Ascending aorta (tissue), 2 donors: ENCODE results near the gene CKLF. TPM values are rescaled to one million over a fixed set of nuclear protein-coding genes. Genes with fewer than 3 reads are reported as not detected.

ENCODE experiments used
- DNase-seq, 2 donors: peaks; one replicate each; pipeline ENCODE4 v3.0.0-alpha.2; 2019; ENCODE audit warnings: low spot score in 2 of 2
- H3K27ac ChIP-seq, 2 donors: fragments of 200-600 bp; sonication (generic); one replicate each; pipeline ENCODE4 v1.5.1; 2016 to 2017; ENCODE audit warnings: mild to moderate bottlenecking in 1 of 2
- H3K27me3 ChIP-seq: fragments of 200-600 bp; sonication (generic); one replicate; pipeline ENCODE4 v1.5.1; 2017
- H3K36me3 ChIP-seq, 2 donors: fragments of 200-600 bp; sonication (generic); one replicate each; pipeline ENCODE4 v1.5.1; 2016
- H3K4me1 ChIP-seq, 2 donors: fragments of 200-600 bp; sonication (generic); one replicate each; pipeline ENCODE4 v1.5.1; 2016 to 2017; ENCODE audit warnings: mild to moderate bottlenecking in 1 of 2
- H3K4me3 ChIP-seq, 2 donors: fragments of 200-600 bp; sonication (generic); one replicate each; pipeline ENCODE4 v1.5.1; 2016 to 2017; ENCODE audit warnings: mild to moderate bottlenecking in 1 of 2
- H3K9me3 ChIP-seq, 2 donors: fragments of 200-600 bp; sonication (generic); one replicate each; pipeline ENCODE4 v1.5.1; 2016
- intact Hi-C: fragments of 100-400 bp; cut with DNase I; formaldehyde crosslinking; loops from one replicate; pipeline ENCODE4 v1.15.1; 2023
- total RNA-seq: library from RNA; depleted of rRNA; stranded (reverse); fragments of >200 nt; gene quantifications from one replicate; pipeline ENCODE4 v1.1.0, GENCODE V29; 2016
- TF ChIP-seq, protein P1 (sequence below), 3 experiments: fragments of 200-600 bp in 2 of 3; fragments of 450-650 bp in 1 of 3; sonication (generic) in 2 of 3; IDR thresholded peaks; one replicate each; pipeline ENCODE4 v1.5.1; 2016 to 2019; ENCODE audit warnings: antibody characterized with exemption in 3 of 3, mild to moderate bottlenecking in 1 of 3, moderate library complexity in 1 of 3

Gene CKLF
- total RNA-seq = not detected

DNA sequence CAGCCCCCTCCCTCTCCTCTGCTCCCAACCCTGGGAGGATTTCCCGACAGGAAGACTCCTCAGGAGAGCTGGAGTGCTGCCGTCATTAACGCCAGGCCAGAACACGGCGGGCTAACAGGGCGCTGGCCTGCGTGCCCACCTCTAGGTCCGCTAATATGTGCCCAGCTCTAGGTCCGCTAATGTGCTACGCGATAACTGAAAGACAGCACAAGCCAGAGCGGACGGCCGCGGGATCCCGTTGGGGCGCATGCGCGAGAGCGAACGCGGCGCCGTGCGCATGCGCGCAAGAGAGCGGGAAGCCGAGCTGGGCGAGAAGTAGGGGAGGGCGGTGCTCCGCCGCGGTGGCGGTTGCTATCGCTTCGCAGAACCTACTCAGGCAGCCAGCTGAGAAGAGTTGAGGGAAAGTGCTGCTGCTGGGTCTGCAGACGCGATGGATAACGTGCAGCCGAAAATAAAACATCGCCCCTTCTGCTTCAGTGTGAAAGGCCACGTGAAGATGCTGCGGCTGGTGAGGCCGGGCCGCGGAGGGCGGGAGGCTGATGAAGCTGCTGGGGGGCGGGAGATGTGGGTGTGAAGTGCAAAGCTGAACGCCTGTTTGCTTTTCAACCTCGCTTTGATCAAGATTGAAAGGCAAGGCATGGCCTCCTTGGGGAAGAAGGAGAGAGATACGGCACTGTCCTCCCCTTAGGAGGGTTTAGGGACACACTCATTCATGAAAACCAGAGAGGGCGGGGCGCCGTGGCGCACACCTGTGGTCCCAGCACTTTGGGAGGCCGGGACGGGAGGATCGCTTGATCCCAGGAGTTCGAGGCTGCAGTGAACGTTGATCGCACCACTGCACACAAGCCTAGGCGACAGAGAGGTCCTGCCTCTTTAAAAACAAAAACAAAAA, at the start of gene CKLF:
TSS of gene CKLF (plus strand) at position 291 of the 892 bp plus-strand sequence. CDS start at position 431, 140 bp downstream.
- Histone ChIP-seq H3K9me3 (no peaks in the 10 kb centered on the region), H3K4me3 (peak within 1 kb of the TSS; percentile 67 to 78), H3K27ac (peak within 1 kb of the TSS; percentile 88 to 99), H3K36me3 (peaks cover 0 to 5% of the 10 kb centered on the region in 2 donors), H3K27me3 (no peaks in the 10 kb centered on the region), H3K4me1 (peaks cover 11 to 26% of the 10 kb centered on the region in 2 donors)
- TF ChIP-seq, protein P1, sequence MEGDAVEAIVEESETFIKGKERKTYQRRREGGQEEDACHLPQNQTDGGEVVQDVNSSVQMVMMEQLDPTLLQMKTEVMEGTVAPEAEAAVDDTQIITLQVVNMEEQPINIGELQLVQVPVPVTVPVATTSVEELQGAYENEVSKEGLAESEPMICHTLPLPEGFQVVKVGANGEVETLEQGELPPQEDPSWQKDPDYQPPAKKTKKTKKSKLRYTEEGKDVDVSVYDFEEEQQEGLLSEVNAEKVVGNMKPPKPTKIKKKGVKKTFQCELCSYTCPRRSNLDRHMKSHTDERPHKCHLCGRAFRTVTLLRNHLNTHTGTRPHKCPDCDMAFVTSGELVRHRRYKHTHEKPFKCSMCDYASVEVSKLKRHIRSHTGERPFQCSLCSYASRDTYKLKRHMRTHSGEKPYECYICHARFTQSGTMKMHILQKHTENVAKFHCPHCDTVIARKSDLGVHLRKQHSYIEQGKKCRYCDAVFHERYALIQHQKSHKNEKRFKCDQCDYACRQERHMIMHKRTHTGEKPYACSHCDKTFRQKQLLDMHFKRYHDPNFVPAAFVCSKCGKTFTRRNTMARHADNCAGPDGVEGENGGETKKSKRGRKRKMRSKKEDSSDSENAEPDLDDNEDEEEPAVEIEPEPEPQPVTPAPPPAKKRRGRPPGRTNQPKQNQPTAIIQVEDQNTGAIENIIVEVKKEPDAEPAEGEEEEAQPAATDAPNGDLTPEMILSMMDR (IDR thresholded peaks at IDR 0.05) = no peak
- peak; percentile 54 to 96 for DNase-seq
- intact Hi-C loops = no loop called here

GRCh38 chr16:66503030-66503429, 49.3 kb upstream of the CKLF start:
- Histone ChIP-seq H3K4me3 (peak overlapping the region; percentile 21 to 39), H3K27me3 (no peaks in the 10 kb centered on the region), H3K27ac (peak overlapping the region; percentile 76 to 78), H3K9me3 (no peaks in the 10 kb centered on the region), H3K4me1 (peaks cover 7 to 25% of the 10 kb centered on the region in 2 donors), H3K36me3 (no peaks in the 10 kb centered on the region)
- DNase-seq = peak in 1 of 2 donors; percentile 73
- TF ChIP-seq, protein P1 (IDR thresholded peaks at IDR 0.05) = no peak
- intact Hi-C loops = loop anchor here (2.0 kb wide), 1 partner anchor 14 kb away; no protein-coding TSS in a partner anchor

GRCh38 chr16:66503612-66504011, 48.8 kb upstream of the CKLF start:
- intact Hi-C loops = loop anchor here (2.0 kb wide), 1 partner anchor 13 kb away; no protein-coding TSS in a partner anchor
- peak overlapping the region; percentile 76 to 78 for H3K27ac ChIP-seq
- no peak for DNase-seq
- no peaks in the 10 kb centered on the region for H3K36me3 ChIP-seq
- H3K9me3 ChIP-seq = no peaks in the 10 kb centered on the region
- no peaks in the 10 kb centered on the region for H3K27me3 ChIP-seq
- H3K4me1 ChIP-seq = peaks cover 7 to 31% of the 10 kb centered on the region in 2 donors
- TF ChIP-seq, protein P1 (IDR thresholded peaks at IDR 0.05) = no peak
- H3K4me3 ChIP-seq = peak overlapping the region in 1 of 2 donors; percentile 39

GRCh38 chr16:66507731-66508239, 44.6 kb upstream of the CKLF start:
- intact Hi-C loops = no loop called here
- peak in 1 of 2 donors; percentile 45 for DNase-seq
- H3K36me3 ChIP-seq = no peaks in the 10 kb centered on the region
- H3K9me3 ChIP-seq = no peaks in the 10 kb centered on the region
- no peak overlapping the region for H3K4me3 ChIP-seq
- no peaks in the 10 kb centered on the region for H3K27me3 ChIP-seq
- H3K27ac ChIP-seq = peak overlapping the region; percentile 11 to 99
- TF ChIP-seq, protein P1 (IDR thresholded peaks at IDR 0.05) = no peak
- peaks cover 26 to 60% of the 10 kb centered on the region in 2 donors for H3K4me1 ChIP-seq

DNA sequence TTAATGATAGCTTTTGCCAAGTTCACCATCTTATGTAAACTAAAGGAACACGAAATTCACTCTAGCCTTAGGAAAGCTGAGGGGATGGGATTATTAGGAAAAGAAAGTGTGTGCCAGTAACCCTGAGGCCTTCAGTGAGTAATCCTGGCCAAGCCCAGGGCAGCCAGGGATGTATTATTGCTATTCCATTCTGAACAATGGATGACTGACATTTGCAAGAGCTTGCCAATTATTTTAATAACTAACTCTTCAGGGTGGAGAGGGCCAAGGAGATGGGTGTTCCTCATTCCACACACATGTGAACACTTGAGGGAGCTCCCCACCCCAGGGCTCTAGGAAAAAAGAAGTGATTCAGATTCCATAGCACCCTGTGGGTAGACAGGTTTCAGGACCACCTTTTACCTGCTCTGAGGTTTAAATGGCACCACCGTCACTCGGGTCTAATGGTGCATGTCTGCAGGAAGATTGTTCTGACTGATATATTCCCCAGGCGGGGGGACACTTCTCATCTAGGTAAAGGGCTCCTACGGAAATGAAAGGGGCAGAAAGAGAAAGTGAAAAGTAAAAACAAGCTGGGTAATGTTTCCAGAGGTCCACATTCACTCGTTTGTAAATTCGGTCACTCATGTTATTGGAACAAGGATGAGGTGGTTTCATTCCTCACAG, 44.0 kb upstream of the CKLF start:
- H3K4me3 ChIP-seq = no peak overlapping the region
- no peaks in the 10 kb centered on the region for H3K27me3 ChIP-seq
- H3K36me3 ChIP-seq = no peaks in the 10 kb centered on the region
- intact Hi-C loops = no loop called here
- peak overlapping the region; percentile 11 to 99 for H3K27ac ChIP-seq
- no peaks in the 10 kb centered on the region for H3K9me3 ChIP-seq
- TF ChIP-seq, protein P1 (IDR thresholded peaks at IDR 0.05) = no peak
- peak in 1 of 2 donors; percentile 70 for DNase-seq
- peaks cover 23 to 60% of the 10 kb centered on the region in 2 donors for H3K4me1 ChIP-seq
